ENCODE measurements around the gene STAT3. TPM values are rescaled to one million over a fixed set of nuclear protein-coding genes. Genes with fewer than 3 reads are reported as not detected.
A peak's percentile ranks its signal among the peaks of the same experiment; 100 is the strongest.

Gene STAT3
- total RNA-seq, 2 donors from 2014 or later, result 217 to 360 TPM

- Histone ChIP-seq H3K27ac (peak overlapping the region; percentile 66 to 83), H3K36me3 (peaks cover 44% of the 10 kb centered on the region), H3K4me3 (no peak overlapping the region), H3K9me3 (no peaks in the 10 kb centered on the region), H3K27me3 (replicated peaks; ENCODE audit: insufficient read depth) (no peaks in the 10 kb centered on the region), H3K4me1 (ENCODE audit: control insufficient read depth in 1 of 2, low read depth in 2 of 2) (peaks cover 12 to 26% of the 10 kb centered on the region in 2 donors)
- TF ChIP-seq CTCF (IDR thresholded peaks at IDR 0.05), result no peak
- DNase-seq (ENCODE audit: low spot score), result peak; percentile 72
- no peak for ATAC-seq (ENCODE audit: insufficient number of reproducible peaks, low FRiP score, low read depth)
Measured at GRCh38 chr17:42311240-42312034, 76.8 kb downstream of the STAT3 start.

DNA sequence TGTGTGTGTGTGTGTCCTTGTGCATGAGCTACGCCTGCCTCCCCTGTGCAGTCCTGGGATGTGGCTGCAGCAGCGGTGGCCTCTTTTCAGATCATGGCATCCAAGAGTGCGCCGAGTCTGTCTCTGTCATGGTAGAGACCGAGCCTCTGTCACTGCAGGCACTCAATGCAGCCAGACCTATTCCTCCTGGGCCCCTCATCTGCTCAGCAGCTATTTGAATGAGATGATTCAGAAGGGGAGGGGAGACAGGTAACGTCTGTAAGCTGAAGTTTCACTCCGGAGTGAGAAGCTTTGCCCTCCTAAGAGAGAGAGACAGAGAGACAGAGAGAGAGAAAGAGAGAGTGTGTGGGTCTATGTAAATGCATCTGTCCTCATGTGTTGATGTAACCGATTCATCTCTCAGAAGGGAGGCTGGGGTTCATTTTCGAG is 77.4 kb downstream of the STAT3 start:
- H3K4me3 ChIP-seq, result no peak overlapping the region
- ATAC-seq (ENCODE audit: insufficient number of reproducible peaks, low FRiP score, low read depth) (no peak), DNase-seq (ENCODE audit: low spot score) (no peak)
- peaks cover 12 to 26% of the 10 kb centered on the region in 2 donors for H3K4me1 ChIP-seq (ENCODE audit: control insufficient read depth in 1 of 2, low read depth in 2 of 2)
- peak overlapping the region; percentile 66 to 83 for H3K27ac ChIP-seq
- peaks cover 44% of the 10 kb centered on the region for H3K36me3 ChIP-seq
- no peaks in the 10 kb centered on the region for H3K9me3 ChIP-seq
- H3K27me3 ChIP-seq (replicated peaks; ENCODE audit: insufficient read depth), result no peaks in the 10 kb centered on the region
- no peak for TF ChIP-seq CTCF (IDR thresholded peaks at IDR 0.05)

- no peaks in the 10 kb centered on the region for H3K27me3 ChIP-seq (replicated peaks; ENCODE audit: insufficient read depth)
- H3K27ac ChIP-seq, result peak overlapping the region in 1 of 2 donors; percentile 66
Measured at GRCh38 chr17:42309986-42310786, 78.1 kb downstream of the STAT3 start.

DNA sequence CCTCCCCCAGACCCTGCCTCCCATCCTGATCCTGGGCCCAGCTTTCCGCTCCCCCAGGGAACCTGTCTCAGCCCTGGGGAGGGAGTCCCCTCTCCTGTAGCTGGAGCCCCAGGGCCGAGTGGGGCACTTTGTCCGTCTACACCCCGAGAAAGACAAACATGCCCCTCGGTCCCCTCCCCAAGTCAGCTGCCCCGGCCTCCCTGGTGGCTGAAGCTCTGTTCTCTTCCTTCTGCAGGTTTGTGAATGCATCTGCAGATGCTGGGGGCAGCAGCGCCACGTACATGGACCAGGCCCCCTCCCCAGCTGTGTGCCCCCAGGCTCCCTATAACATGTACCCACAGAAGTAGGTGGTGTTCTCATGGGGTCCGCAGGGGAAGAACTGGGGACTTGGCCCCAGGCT is 79.1 kb downstream of the STAT3 start:
- H3K27me3 ChIP-seq (replicated peaks; ENCODE audit: insufficient read depth), result no peaks in the 10 kb centered on the region
- H3K4me1 ChIP-seq (ENCODE audit: control insufficient read depth in 1 of 2, low read depth in 2 of 2), result peaks cover 9 to 26% of the 10 kb centered on the region in 2 donors
- no peak for TF ChIP-seq CTCF (IDR thresholded peaks at IDR 0.05)
- DNase-seq (ENCODE audit: low spot score), result no peak
- H3K27ac ChIP-seq, result peak overlapping the region in 1 of 2 donors; percentile 49
- no peak for ATAC-seq (ENCODE audit: insufficient number of reproducible peaks, low FRiP score, low read depth)
- no peak overlapping the region for H3K4me3 ChIP-seq
- no peaks in the 10 kb centered on the region for H3K9me3 ChIP-seq
- H3K36me3 ChIP-seq, result peaks cover 48% of the 10 kb centered on the region

More at GRCh38 chr17:42309986-42310786, 78.1 kb downstream of the STAT3 start:
- Histone ChIP-seq H3K36me3 (peaks cover 44% of the 10 kb centered on the region), H3K4me3 (no peak overlapping the region), H3K4me1 (ENCODE audit: control insufficient read depth in 1 of 2, low read depth in 2 of 2) (peaks cover 12 to 26% of the 10 kb centered on the region in 2 donors), H3K9me3 (no peaks in the 10 kb centered on the region)
- DNase-seq (ENCODE audit: low spot score) (no peak), ATAC-seq (ENCODE audit: insufficient number of reproducible peaks, low FRiP score, low read depth) (no peak)
- TF ChIP-seq CTCF (IDR thresholded peaks at IDR 0.05), result no peak

DNA sequence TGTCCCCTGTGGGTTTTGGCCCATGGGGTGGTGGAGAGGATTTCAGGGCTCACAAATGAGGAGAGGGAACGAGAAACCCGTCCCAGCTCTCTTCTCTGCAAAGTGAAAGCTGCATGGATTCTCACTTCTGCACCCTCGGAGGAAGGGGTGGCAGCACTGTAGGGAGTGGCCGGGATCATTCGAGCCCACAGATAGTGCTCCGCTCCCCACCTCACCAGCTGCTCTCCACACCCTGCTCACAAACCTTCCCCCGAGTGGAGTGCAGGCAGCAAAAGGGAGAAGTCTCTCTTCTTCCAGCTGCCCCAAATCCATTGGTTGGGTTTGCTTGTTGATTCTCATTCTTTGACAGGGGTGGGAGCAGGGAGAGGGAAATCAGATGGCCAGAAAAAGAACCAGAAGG is 79.8 kb downstream of the STAT3 start:
- Histone ChIP-seq H3K36me3 (peaks cover 47% of the 10 kb centered on the region), H3K27me3 (replicated peaks; ENCODE audit: insufficient read depth) (no peaks in the 10 kb centered on the region), H3K4me1 (ENCODE audit: control insufficient read depth in 1 of 2, low read depth in 2 of 2) (peaks cover 9 to 26% of the 10 kb centered on the region in 2 donors), H3K27ac (no peak overlapping the region), H3K4me3 (no peak overlapping the region), H3K9me3 (no peaks in the 10 kb centered on the region)
- DNase-seq (ENCODE audit: low spot score), result no peak
- TF ChIP-seq CTCF (IDR thresholded peaks at IDR 0.05), result no peak
- ATAC-seq (ENCODE audit: insufficient number of reproducible peaks, low FRiP score, low read depth), result no peak
